Calu3 (cell line): Measurements from ENCODE around the gene C22orf39. TPM values are rescaled to one million over a fixed set of nuclear protein-coding genes. Genes with fewer than 3 reads are reported as not detected.

Experiments
- BruUV-seq: library from RNA; stranded (reverse); fragments of 400-500 nt; replicated peaks from 2 replicates; lab custom pipeline; 2021; lab: Mats Ljungman, UMichigan
- CTCF ChIA-PET: fragments of 300-600 bp; sonication (Branson Sonifier 250); formaldehyde crosslinking; loops from one replicate; lab custom pipeline; 2022; ENCODE audit warnings: antibody characterized with exemption; lab: Charles Lee
- DNase-seq: peaks from one replicate; pipeline ENCODE4 v3.0.0; 2022
- H3K27ac Mint-ChIP-seq: one replicate; pipeline ENCODE4 v1.8.0; 2022; ENCODE audit warnings: mixed read lengths; ENCODE audit not compliant: unreplicated experiment
- H3K27me3 Mint-ChIP-seq: one replicate; pipeline ENCODE4 v1.8.0; 2022; ENCODE audit warnings: mixed read lengths; ENCODE audit not compliant: unreplicated experiment
- H3K36me3 Mint-ChIP-seq: one replicate; pipeline ENCODE4 v1.8.0; 2022; ENCODE audit warnings: mild to moderate bottlenecking, moderate library complexity, mixed read lengths; ENCODE audit not compliant: insufficient read depth, unreplicated experiment
- H3K4me1 Mint-ChIP-seq: one replicate; pipeline ENCODE4 v1.8.0; 2022; ENCODE audit warnings: mild to moderate bottlenecking, low read depth, mixed read lengths; ENCODE audit not compliant: unreplicated experiment
- H3K4me3 Mint-ChIP-seq: one replicate; pipeline ENCODE4 v1.8.0; 2022; ENCODE audit warnings: mild to moderate bottlenecking, low read depth, moderate library complexity, mixed read lengths; ENCODE audit not compliant: unreplicated experiment
- H3K9me3 Mint-ChIP-seq: one replicate; pipeline ENCODE4 v1.8.0; 2022; ENCODE audit warnings: low read depth, mixed read lengths; ENCODE audit not compliant: unreplicated experiment
- CTCF ChIP-seq: fragments of 200-600 bp; IDR thresholded peaks from one replicate; pipeline ENCODE4 v1.8.0; 2022; ENCODE audit warnings: antibody characterized with exemption; ENCODE audit not compliant: unreplicated experiment
- intact Hi-C: fragments of 100-400 bp; cut with micrococcal nuclease; formaldehyde crosslinking; loops from one replicate; pipeline ENCODE4 v1.10.0; 2022; ENCODE audit not compliant: unreplicated experiment
- total RNA-seq: library from RNA; stranded (reverse); gene quantifications from 2 replicates; pipeline ENCODE4 v1.2.3, GENCODE V29; 2022

The C22orf39 gene
- total RNA-seq, 1 experiment from 2014 or later: 15.7 TPM

- Mint-ChIP-seq H3K36me3 (peaks cover 48% of the 10 kb centered on the region), H3K4me3 (peak overlapping the region; percentile 80), H3K9me3 (no peaks in the 10 kb centered on the region), H3K4me1 (peaks cover 29% of the 10 kb centered on the region), H3K27ac (peak overlapping the region; percentile 100), H3K27me3 (no peaks in the 10 kb centered on the region)
- no TSS peak for BruUV-seq
- TF ChIP-seq CTCF: no peak
- no peak for DNase-seq
- CTCF ChIA-PET: interaction anchor here (1.6 kb wide), 1 partner anchor 149 kb away, joined by 6 read pairs; no protein-coding TSS in a partner anchor
- intact Hi-C loops: no loop called here
These were observed 33.3 kb upstream of the C22orf39 start for GRCh38 chr22:19480789-19481188.

- intact Hi-C loops: no loop called here
- H3K27me3 Mint-ChIP-seq: no peaks in the 10 kb centered on the region
- no TSS peak for BruUV-seq
- H3K36me3 Mint-ChIP-seq: peaks cover 48% of the 10 kb centered on the region
- TF ChIP-seq CTCF: no peak
- H3K4me3 Mint-ChIP-seq: peak overlapping the region; percentile 80
- peaks cover 31% of the 10 kb centered on the region for H3K4me1 Mint-ChIP-seq
- CTCF ChIA-PET: interaction anchor here (0.6 to 1.6 kb wide), 3 partner anchors 11 to 150 kb away, joined by 4 to 6 read pairs (median 4); no protein-coding TSS in a partner anchor
- DNase-seq: peak; percentile 13
- H3K9me3 Mint-ChIP-seq: no peaks in the 10 kb centered on the region
- H3K27ac Mint-ChIP-seq: peak overlapping the region; percentile 100
These were observed 32.7 kb upstream of the C22orf39 start for GRCh38 chr22:19480173-19480568.

- Mint-ChIP-seq H3K27ac (peak within 1 kb of the TSS; percentile 100), H3K27me3 (no peaks in the 10 kb centered on the region), H3K4me1 (peaks cover 31% of the 10 kb centered on the region), H3K36me3 (peaks cover 43% of the 10 kb centered on the region), H3K9me3 (no peaks in the 10 kb centered on the region), H3K4me3 (peak within 1 kb of the TSS; percentile 80)
- CTCF ChIA-PET: interaction anchor here (0.6 to 1.6 kb wide), 6 partner anchors 12 to 457 kb away, joined by 3 to 6 read pairs (median 4); partner anchors contain the start of gene ESS2
- no TSS peak for BruUV-seq
- intact Hi-C loops: no loop called here
- DNase-seq: peak; percentile 94
- no peak for TF ChIP-seq CTCF
These were observed 32.1 kb upstream of the C22orf39 start, which contains the start of gene CDC45 for GRCh38 chr22:19479355-19480172. Gene CDC45, plus strand, starts transcription at chr22:19479920. Its CDS starts 49 bp downstream, at chr22:19479969.

- peaks cover 43% of the 10 kb centered on the region for H3K36me3 Mint-ChIP-seq
- H3K9me3 Mint-ChIP-seq: no peaks in the 10 kb centered on the region
- H3K27me3 Mint-ChIP-seq: no peaks in the 10 kb centered on the region
- H3K4me1 Mint-ChIP-seq: peaks cover 31% of the 10 kb centered on the region
- CTCF ChIA-PET: interaction anchor here (0.6 to 1.0 kb wide), 4 partner anchors 13 to 456 kb away, joined by 3 to 4 read pairs (median 4); partner anchors contain the start of gene ESS2
- H3K27ac Mint-ChIP-seq: peak within 1 kb of the TSS; percentile 100
- no TSS peak for BruUV-seq
- DNase-seq: peak; percentile 82
- intact Hi-C loops: no loop called here
- peak within 1 kb of the TSS; percentile 80 for H3K4me3 Mint-ChIP-seq
- no peak for TF ChIP-seq CTCF
These were observed 31.4 kb upstream of the C22orf39 start, which contains the start of gene UFD1 for GRCh38 chr22:19478901-19479354. Gene UFD1, minus strand, starts transcription at chr22:19479193. Its CDS starts 108 bp downstream, at chr22:19479085.
